HT-29 (cell line): ENCODE results near the gene TBC1D5. TPM values are rescaled to one million over a fixed set of nuclear protein-coding genes. Genes with fewer than 3 reads are reported as not detected.

Experiments
- DNase-seq: peaks from one replicate; pipeline ENCODE4 v3.0.0-alpha.2; 2015; ENCODE audit warnings: low spot score
- total RNA-seq: library from RNA; depleted of rRNA; stranded (reverse); fragments of >200 nt; shearing (Covaris generic); gene quantifications from 2 replicates; pipeline ENCODE4 v1.2.3, GENCODE V29; 2014

Gene TBC1D5
- total RNA-seq, 1 experiment from 2014 or later: 9.8 TPM

- DNase-seq: no peak
Observed at GRCh38 chr3:17589888-17590287, 152.5 kb downstream of the TBC1D5 start.

GRCh38 chr3:17588422-17588821 lies 154.0 kb downstream of the TBC1D5 start:
- DNase-seq: no peak

GRCh38 chr3:17585394-17586325 lies 156.8 kb downstream of the TBC1D5 start:
- no peak for DNase-seq

GRCh38 chr3:17584066-17584465 lies 158.4 kb downstream of the TBC1D5 start:
- no peak for DNase-seq

DNA sequence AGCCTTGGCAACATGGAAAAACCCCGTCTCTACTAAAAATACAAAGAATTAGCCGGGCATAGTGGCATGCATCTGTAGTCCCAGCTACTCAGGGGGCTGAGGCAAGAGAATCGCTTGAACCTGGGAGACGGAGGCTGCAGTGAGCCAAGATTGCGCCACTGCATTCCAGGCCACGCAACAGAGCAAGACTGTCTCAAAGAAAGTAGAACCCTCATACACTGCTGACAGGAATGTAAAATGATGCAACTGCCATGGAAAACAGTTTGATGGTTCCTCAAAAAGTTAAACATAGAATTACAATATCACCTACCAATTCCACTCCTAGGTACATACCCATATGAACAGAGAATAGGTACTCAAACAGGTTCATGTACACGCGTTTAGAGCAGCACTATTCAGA lies 158.9 kb downstream of the TBC1D5 start:
- no peak for DNase-seq

GRCh38 chr3:17581421-17582080 lies 160.9 kb downstream of the TBC1D5 start:
- DNase-seq: no peak

GRCh38 chr3:17580901-17581300 lies 161.5 kb downstream of the TBC1D5 start:
- no peak for DNase-seq

GRCh38 chr3:17579289-17580031 lies 163.0 kb downstream of the TBC1D5 start:
- no peak for DNase-seq

- DNase-seq: no peak
Observed at GRCh38 chr3:17577796-17578520, 164.5 kb downstream of the TBC1D5 start.

- DNase-seq: no peak
Observed at GRCh38 chr3:17573396-17573795, 169.0 kb downstream of the TBC1D5 start.

GRCh38 chr3:17571686-17572085 lies 170.7 kb downstream of the TBC1D5 start:
- no peak for DNase-seq

GRCh38 chr3:17562845-17563244 lies 179.6 kb downstream of the TBC1D5 start:
- DNase-seq: no peak

- no peak for DNase-seq
Observed at GRCh38 chr3:17558565-17558964, 183.9 kb downstream of the TBC1D5 start.

DNA sequence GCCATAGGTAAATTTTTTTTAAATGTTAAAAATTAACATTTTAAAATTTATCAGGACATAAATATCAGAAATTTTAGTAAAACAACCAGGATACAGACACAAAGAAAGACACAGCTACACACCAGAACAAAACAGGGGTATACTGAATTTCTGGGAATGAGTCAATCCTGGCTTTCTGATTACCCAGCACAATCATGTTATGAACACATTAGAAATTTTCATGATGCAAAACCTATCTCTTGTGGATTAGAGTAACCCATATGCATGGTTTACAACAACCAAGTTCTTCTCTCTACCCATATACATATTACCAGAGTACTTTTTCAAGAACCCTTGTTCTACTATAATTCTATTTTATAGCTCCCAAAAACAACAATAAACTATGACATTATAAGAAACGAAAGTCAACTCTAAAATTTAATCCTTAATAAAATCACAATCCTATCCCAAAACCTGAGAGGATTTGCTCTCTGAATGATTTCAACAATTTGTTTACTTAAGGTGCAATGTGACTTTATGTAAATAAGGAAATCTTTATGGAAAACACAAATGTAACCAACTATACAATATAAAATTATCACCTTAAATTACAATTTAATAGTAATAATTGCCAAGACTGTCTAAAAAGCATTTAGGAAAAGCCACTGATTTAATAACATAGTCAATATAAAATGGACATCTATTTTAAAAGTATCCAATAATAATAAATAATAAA lies 184.5 kb downstream of the TBC1D5 start:
- no peak for DNase-seq

- DNase-seq: no peak
Observed at GRCh38 chr3:17555525-17555924, 186.9 kb downstream of the TBC1D5 start.

GRCh38 chr3:17554078-17554477 lies 188.4 kb downstream of the TBC1D5 start:
- DNase-seq: no peak

DNA sequence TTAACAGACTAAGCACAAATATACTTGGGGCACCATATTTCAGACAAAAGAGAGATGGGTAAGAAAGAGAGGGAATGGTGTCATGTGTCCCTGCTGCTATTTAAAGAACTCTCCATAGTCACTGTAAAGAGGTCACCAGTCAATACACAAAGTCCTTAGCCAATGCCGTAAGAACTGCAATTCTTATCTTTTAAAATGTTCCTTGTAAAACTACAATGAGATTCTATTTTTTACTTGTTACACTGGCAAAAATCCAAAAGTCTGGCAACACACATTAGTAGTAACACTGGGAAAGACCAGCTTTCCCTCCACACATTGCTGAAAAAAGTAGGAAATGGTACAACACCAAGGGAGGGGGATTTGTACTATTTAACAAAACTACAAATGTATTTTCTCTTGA lies 189.4 kb downstream of the TBC1D5 start:
- DNase-seq: no peak

DNA sequence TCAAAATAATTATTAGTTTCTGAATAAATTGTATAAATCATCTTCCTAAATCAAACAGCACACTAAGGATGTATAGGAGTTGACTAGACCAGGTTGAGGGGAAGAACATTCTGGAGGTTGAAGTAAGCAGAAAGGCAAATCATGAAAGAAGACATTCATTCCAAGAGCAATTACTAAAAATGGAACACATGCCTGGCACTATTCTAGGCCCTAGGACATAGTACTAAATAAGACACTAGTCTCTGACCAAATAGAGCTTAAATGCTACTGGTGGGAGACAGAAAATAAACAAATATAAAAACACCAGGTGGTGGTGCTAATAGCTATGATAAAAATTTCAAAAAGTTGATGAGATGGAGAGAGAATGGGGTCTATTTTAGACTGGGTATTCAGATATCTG lies 190.1 kb downstream of the TBC1D5 start:
- DNase-seq: no peak

DNA sequence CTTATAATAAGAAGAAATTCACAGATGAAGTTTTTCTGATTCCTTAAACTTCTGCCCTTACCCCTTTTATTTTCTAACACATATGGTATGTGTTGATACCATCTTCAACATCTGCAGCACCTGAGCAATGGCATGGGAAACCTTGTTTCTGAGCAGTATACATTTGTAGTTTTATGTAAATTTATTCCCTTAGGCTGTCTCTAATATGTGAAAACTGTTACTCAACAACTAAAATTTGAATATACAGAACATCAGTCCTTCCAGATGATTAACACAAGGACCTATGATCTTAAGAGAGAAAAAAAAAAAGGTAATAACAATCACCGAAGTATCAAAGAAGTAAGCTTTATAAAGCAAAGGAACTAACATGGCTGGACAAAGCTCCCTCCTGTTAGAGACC lies 190.5 kb downstream of the TBC1D5 start:
- no peak for DNase-seq

DNA sequence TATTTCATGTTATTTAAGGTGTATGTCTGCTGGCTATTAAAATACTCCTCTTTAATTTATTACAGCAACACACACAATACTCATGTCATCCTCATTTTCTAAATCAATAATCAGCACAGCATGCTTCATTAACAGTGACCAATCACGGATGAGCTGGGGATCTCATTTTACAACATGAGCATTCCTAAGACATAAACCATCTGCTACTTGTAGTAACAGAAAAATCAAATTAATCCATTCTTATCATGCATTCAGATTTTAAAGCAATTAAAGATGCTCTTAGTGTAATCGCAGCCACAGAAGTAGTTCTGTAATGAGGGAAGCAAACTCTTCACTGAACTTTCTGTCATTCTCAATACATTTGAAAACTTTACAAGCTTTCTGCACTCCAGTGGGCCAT lies 191.1 kb downstream of the TBC1D5 start:
- DNase-seq: no peak

DNA sequence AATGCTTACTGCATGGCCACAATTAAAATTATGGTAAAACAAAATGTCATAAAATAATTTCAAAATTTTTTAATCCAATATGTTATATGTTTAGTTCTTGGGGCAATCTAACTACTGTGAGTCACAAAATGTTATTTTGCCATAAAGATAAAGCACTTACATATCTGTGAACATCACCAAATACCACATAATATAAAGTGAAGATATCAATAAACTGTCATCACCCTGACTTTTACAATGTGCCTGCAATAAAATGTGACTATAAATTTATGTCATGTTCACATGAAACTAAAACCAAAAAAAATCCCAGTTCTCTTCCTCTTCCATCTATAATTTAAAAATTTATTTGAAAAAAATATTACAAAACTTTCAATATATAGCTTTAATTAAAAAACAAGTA lies 191.8 kb downstream of the TBC1D5 start:
- DNase-seq: no peak
